GM12892 (cell line): ENCODE data around the gene GFRA1.

Experiments
- POLR2A ChIP-seq: IDR thresholded peaks from 2 replicates; pipeline ENCODE4 v1.6.1; 2011; ENCODE audit warnings: low read depth, low read length, control low read depth
- POLR2AphosphoS5 ChIP-seq: IDR thresholded peaks from 2 replicates; pipeline ENCODE4 v1.6.1; 2011; ENCODE audit warnings: low read depth, low read length, control low read depth

GRCh38 chr10:116255886-116256751 is 16.9 kb downstream of the GFRA1 start:
- TF ChIP-seq POLR2AphosphoS5 = no peak
- TF ChIP-seq POLR2A = no peak
